MCF 10A (cell line): ENCODE data around the gene TMEM236. TPM values are rescaled to one million over a fixed set of nuclear protein-coding genes. Genes with fewer than 3 reads are reported as not detected.

ENCODE experiments used
- BruUV-seq: library from RNA; stranded (reverse); fragments of 400-500 nt; replicated peaks from 2 replicates; lab custom pipeline; 2021; lab: Mats Ljungman, UMichigan
- CTCF ChIA-PET: fragments of 300-600 bp; sonication (Branson Sonifier 250); formaldehyde crosslinking; extraction: SDS; loops from one replicate; lab custom pipeline; 2021; ENCODE audit warnings: antibody characterized with exemption, inconsistent platforms; lab: Yijun Ruan, JAX
- POLR2A ChIA-PET: fragments of 300-600, 350-650 bp; sonication (Branson Sonifier 250); formaldehyde crosslinking; extraction: SDS; loops from one replicate; lab custom pipeline; 2020; ENCODE audit warnings: antibody characterized with exemption, inconsistent platforms; lab: Yijun Ruan, JAX
- DNase-seq: peaks from one replicate; pipeline ENCODE4 v3.0.0-alpha.2; 2018; ENCODE audit not compliant: unreplicated experiment
- H3K27ac Mint-ChIP-seq: one replicate; pipeline ENCODE4 v1.8.0; 2022; ENCODE audit warnings: mild to moderate bottlenecking, low read depth, mixed read lengths; ENCODE audit not compliant: unreplicated experiment
- H3K27me3 Mint-ChIP-seq: one replicate; pipeline ENCODE4 v1.8.0; 2022; ENCODE audit warnings: mixed read lengths; ENCODE audit not compliant: insufficient read depth, unreplicated experiment
- H3K36me3 Mint-ChIP-seq: one replicate; pipeline ENCODE4 v1.8.0; 2022; ENCODE audit warnings: mild to moderate bottlenecking, moderate library complexity, mixed read lengths; ENCODE audit not compliant: insufficient read depth, unreplicated experiment
- H3K4me1 Mint-ChIP-seq: one replicate; pipeline ENCODE4 v1.8.0; 2022; ENCODE audit warnings: mixed read lengths; ENCODE audit not compliant: insufficient read depth, unreplicated experiment
- H3K4me3 Mint-ChIP-seq: one replicate; pipeline ENCODE4 v1.8.0; 2022; ENCODE audit warnings: mild to moderate bottlenecking, moderate library complexity, mixed read lengths; ENCODE audit not compliant: unreplicated experiment
- H3K9me3 Mint-ChIP-seq: one replicate; pipeline ENCODE4 v1.8.0; 2022; ENCODE audit warnings: mixed read lengths; ENCODE audit not compliant: unreplicated experiment
- intact Hi-C: fragments of 100-400 bp; cut with micrococcal nuclease; formaldehyde crosslinking; loops from 2 replicates; pipeline ENCODE4 v1.14.1; 2022
- total RNA-seq: library from RNA; stranded (reverse); gene quantifications from 2 replicates; pipeline ENCODE4 v1.2.3, GENCODE V29; 2022
- TF ChIP-seq, protein P1 (sequence below): fragments of 200-600 bp; IDR thresholded peaks from one replicate; pipeline ENCODE4 v1.8.0; 2022; ENCODE audit warnings: antibody characterized with exemption, mild to moderate bottlenecking; ENCODE audit not compliant: unreplicated experiment

The TMEM236 gene
- total RNA-seq, 1 experiment from 2014 or later: 0.09 TPM

DNA sequence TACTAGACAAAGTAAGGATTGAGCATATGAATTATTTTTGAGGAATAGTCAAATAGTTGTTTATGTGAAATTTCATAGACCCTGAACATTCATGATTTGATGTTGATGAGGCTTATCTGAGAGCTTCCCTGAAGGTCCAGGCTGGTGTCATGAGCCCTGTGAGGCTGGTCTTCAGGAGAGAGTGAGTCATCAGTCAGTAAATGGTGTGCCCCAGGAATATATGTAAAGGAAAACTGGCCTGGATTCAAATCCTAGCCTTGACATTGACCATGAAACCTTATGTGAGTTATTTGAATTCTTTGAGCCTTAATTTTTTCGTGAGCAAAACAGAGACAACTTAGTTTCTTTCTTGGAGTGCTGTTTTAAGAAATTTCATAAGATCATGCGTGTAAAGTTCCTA, 6.2 kb downstream of the TMEM236 start:
- no peak for DNase-seq
- Mint-ChIP-seq H3K9me3 (no peaks in the 10 kb centered on the region), H3K27me3 (no peaks in the 10 kb centered on the region), H3K4me3 (no peak overlapping the region), H3K36me3 (no peaks in the 10 kb centered on the region), H3K27ac (no peak overlapping the region), H3K4me1 (no peaks in the 10 kb centered on the region)
- intact Hi-C loops: no loop called here
- CTCF ChIA-PET: interaction anchor here (0.8 to 1.2 kb wide), 4 partner anchors 9 to 458 kb away, joined by 3 to 8 read pairs (median 4); no protein-coding TSS in a partner anchor
- no TSS peak for BruUV-seq
- POLR2A ChIA-PET: no interaction called here
- TF ChIP-seq, protein P1, sequence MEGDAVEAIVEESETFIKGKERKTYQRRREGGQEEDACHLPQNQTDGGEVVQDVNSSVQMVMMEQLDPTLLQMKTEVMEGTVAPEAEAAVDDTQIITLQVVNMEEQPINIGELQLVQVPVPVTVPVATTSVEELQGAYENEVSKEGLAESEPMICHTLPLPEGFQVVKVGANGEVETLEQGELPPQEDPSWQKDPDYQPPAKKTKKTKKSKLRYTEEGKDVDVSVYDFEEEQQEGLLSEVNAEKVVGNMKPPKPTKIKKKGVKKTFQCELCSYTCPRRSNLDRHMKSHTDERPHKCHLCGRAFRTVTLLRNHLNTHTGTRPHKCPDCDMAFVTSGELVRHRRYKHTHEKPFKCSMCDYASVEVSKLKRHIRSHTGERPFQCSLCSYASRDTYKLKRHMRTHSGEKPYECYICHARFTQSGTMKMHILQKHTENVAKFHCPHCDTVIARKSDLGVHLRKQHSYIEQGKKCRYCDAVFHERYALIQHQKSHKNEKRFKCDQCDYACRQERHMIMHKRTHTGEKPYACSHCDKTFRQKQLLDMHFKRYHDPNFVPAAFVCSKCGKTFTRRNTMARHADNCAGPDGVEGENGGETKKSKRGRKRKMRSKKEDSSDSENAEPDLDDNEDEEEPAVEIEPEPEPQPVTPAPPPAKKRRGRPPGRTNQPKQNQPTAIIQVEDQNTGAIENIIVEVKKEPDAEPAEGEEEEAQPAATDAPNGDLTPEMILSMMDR: no peak

DNA sequence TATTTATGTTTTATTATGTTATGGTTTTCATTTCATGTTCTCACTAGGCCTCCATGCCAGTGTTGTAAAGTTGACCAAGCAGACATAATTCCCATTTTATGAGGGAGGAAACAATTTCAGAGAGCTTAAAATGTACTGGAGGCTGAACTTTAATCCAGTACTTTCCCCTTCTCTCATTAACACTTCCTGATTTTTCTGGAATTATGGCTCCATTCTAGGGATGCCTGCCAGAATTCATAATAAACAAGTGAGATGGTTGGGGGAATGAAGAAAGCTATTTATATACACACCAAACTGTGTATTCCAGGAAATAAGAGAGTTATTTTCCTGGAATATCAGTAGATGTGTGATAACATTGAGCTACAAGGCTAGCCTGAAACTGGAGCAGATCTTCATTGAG, 6.9 kb downstream of the TMEM236 start:
- no TSS peak for BruUV-seq
- CTCF ChIA-PET: interaction anchor here (0.5 to 1.6 kb wide), 4 partner anchors 15 to 1232 kb away, joined by 3 to 8 read pairs (median 4); no protein-coding TSS in a partner anchor
- Mint-ChIP-seq H3K27me3 (no peaks in the 10 kb centered on the region), H3K4me1 (no peaks in the 10 kb centered on the region), H3K4me3 (no peak overlapping the region), H3K36me3 (no peaks in the 10 kb centered on the region), H3K9me3 (no peaks in the 10 kb centered on the region), H3K27ac (no peak overlapping the region)
- intact Hi-C loops: no loop called here
- DNase-seq: no peak
- POLR2A ChIA-PET: interaction anchor here (1.1 to 1.2 kb wide), 2 partner anchors 21 to 29 kb away, joined by 3 read pairs; no protein-coding TSS in a partner anchor
- TF ChIP-seq, protein P1: no peak

DNA sequence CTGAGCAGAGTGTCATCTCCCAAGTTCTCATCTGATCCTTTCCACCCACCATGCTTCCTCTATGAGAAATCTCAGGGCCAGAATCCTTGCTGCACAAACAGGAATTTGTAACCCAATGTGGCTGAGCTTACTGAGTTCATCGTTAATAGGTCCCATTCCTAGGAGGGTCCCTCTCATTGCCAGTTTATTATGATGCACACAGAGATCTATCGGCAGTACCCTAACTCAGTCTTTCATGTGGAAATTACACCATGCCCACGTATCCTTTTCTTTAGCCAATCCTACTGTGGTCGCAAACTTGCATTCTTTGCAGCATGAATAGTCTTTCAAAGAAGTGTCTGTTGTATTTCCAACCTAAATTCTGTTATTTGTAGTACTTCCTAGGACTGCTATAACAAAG, 12.1 kb downstream of the TMEM236 start:
- H3K36me3 Mint-ChIP-seq: no peaks in the 10 kb centered on the region
- DNase-seq: no peak
- H3K4me1 Mint-ChIP-seq: no peaks in the 10 kb centered on the region
- intact Hi-C loops: no loop called here
- no peaks in the 10 kb centered on the region for H3K27me3 Mint-ChIP-seq
- TF ChIP-seq, protein P1: no peak
- ChIA-PET CTCF (interaction anchor here (1.7 kb wide), 1 partner anchor 16 kb away, joined by 3 read pairs; no protein-coding TSS in a partner anchor), POLR2A (interaction anchor here (0.6 kb wide), 1 partner anchor 120 kb away, joined by 3 read pairs; no protein-coding TSS in a partner anchor)
- H3K9me3 Mint-ChIP-seq: no peaks in the 10 kb centered on the region
- BruUV-seq: no TSS peak
- no peak overlapping the region for H3K4me3 Mint-ChIP-seq
- no peak overlapping the region for H3K27ac Mint-ChIP-seq

DNA sequence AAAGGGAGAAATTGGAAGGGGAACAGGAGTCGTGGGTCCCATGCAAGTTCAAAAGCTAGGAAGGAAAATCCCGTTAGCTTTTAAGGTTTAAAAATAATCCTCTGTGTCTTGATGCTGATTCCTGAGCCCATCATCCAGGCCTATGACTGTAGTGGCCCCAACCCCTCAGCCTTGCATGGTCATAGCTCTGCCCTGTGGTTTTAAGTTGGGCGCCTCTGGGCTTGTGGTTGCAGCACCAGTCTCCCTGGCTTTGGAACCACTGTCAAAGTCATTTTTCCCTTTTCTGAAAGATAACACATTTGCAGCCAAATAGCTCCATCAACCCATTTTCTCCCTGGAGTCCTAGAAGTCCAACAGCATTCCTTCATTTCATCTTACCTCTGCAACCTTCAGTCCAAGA, 13.6 kb downstream of the TMEM236 start:
- Mint-ChIP-seq H3K36me3 (no peaks in the 10 kb centered on the region), H3K27me3 (no peaks in the 10 kb centered on the region)
- CTCF ChIA-PET: no interaction called here

More for the DNA sequence above, 13.6 kb downstream of the TMEM236 start:
- no TSS peak for BruUV-seq
- POLR2A ChIA-PET: no interaction called here
- TF ChIP-seq, protein P1: no peak
- Mint-ChIP-seq H3K27ac (no peak overlapping the region), H3K4me1 (no peaks in the 10 kb centered on the region), H3K9me3 (no peaks in the 10 kb centered on the region), H3K4me3 (no peak overlapping the region)
- DNase-seq: no peak
- intact Hi-C loops: no loop called here
